BJ (cell line): ENCODE results near the gene OR10P1. TPM values are rescaled to one million over a fixed set of nuclear protein-coding genes. Genes with fewer than 3 reads are reported as not detected.

Source experiments
- CTCF ChIA-PET: fragments of 350-600 bp; formaldehyde crosslinking; extraction: SDS; loops from one replicate; lab custom pipeline; 2021; ENCODE audit warnings: antibody characterized with exemption, inconsistent platforms; lab: Yijun Ruan, JAX
- POLR2A ChIA-PET: fragments of 300-600 bp; sonication (Branson Sonifier 250); formaldehyde crosslinking; extraction: SDS; loops from one replicate; lab custom pipeline; 2021; ENCODE audit warnings: antibody characterized with exemption; lab: Charles Lee
- DNase-seq: peaks from one replicate; pipeline ENCODE4 v3.0.0-alpha.2; 2011; ENCODE audit warnings: low read depth
- H3K27me3 ChIP-seq: 2 replicates; pipeline ENCODE4 v1.6.0; 2011; ENCODE audit warnings: low read length; ENCODE audit not compliant: control insufficient read depth, insufficient read depth
- H3K36me3 ChIP-seq: 2 replicates; pipeline ENCODE4 v1.5.1; 2011; ENCODE audit warnings: low read length; ENCODE audit not compliant: control insufficient read depth, insufficient read depth
- H3K4me3 ChIP-seq: 2 replicates; pipeline ENCODE4 v1.5.1; 2011; ENCODE audit warnings: low read depth, mild to moderate bottlenecking, control low read depth, low read length
- polyA plus RNA-seq: library from polyadenylated mRNA; depleted of rRNA; stranded (reverse); fragments of >200 nt; gene quantifications from 2 replicates; pipeline ENCODE4 v1.2.3, GENCODE V29; 2011; rRNA removed
- small RNA-seq: library from RNA; depleted of rRNA; stranded (forward); fragments of <200 nt; gene quantifications from one replicate; pipeline ENCODE3, GENCODE V24; 2012; ENCODE audit warnings: low replicate concordance, low read depth; ENCODE audit not compliant: insufficient read length
- TF ChIP-seq, protein P1 (sequence below): IDR thresholded peaks from 2 replicates; pipeline ENCODE4 v1.5.1; 2011; ENCODE audit warnings: low read depth, mild to moderate bottlenecking, control low read depth, inconsistent platforms, low read length, moderate library complexity; ENCODE audit not compliant: insufficient read depth

The OR10P1 gene
- polyA plus RNA-seq, 1 experiment: not detected

- POLR2A ChIA-PET: no interaction called here
- H3K36me3 ChIP-seq: no peaks in the 10 kb centered on the region
- CTCF ChIA-PET: interaction anchor here (1.3 to 1.7 kb wide), 2 partner anchors 12 to 36 kb away, joined by 3 read pairs; partner anchors contain the start of gene RDH5
- no peak overlapping the region for H3K4me3 ChIP-seq
- DNase-seq: no peak
- TF ChIP-seq, protein P1, sequence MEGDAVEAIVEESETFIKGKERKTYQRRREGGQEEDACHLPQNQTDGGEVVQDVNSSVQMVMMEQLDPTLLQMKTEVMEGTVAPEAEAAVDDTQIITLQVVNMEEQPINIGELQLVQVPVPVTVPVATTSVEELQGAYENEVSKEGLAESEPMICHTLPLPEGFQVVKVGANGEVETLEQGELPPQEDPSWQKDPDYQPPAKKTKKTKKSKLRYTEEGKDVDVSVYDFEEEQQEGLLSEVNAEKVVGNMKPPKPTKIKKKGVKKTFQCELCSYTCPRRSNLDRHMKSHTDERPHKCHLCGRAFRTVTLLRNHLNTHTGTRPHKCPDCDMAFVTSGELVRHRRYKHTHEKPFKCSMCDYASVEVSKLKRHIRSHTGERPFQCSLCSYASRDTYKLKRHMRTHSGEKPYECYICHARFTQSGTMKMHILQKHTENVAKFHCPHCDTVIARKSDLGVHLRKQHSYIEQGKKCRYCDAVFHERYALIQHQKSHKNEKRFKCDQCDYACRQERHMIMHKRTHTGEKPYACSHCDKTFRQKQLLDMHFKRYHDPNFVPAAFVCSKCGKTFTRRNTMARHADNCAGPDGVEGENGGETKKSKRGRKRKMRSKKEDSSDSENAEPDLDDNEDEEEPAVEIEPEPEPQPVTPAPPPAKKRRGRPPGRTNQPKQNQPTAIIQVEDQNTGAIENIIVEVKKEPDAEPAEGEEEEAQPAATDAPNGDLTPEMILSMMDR: no peak
- no peaks in the 10 kb centered on the region; the same call in 1 of the 2 replicates for H3K27me3 ChIP-seq
These were observed 48.2 kb downstream of the OR10P1 start for GRCh38 chr12:55684761-55685370.

DNA sequence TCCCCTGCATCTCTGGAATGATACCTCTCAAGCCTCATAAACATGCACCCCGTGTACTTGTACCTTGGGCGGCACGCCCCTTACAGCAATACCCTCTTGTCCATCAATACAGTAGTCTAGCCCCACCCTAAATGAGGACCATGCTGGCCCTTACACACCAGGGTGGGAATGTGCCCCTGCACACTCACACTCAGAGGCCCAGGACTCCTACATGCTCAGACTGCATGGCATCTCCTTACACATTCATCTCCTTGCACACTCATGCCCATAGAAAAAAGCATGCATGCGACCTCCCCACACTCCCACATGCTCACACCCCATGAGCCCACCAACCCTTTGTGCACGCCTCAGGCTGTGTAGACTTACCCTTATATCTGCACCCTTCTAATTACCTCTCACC, 49.0 kb downstream of the OR10P1 start:
- H3K4me3 ChIP-seq: no peak overlapping the region
- CTCF ChIA-PET: interaction anchor here (1.3 kb wide), 1 partner anchor 35 kb away, joined by 3 read pairs; the partner anchor contains the start of gene RDH5
- H3K27me3 ChIP-seq: no peaks in the 10 kb centered on the region; the same call in 1 of the 2 replicates
- POLR2A ChIA-PET: no interaction called here
- no peak for DNase-seq
- TF ChIP-seq, protein P1: no peak
- no peaks in the 10 kb centered on the region for H3K36me3 ChIP-seq

- H3K4me3 ChIP-seq: no peak overlapping the region
- no peaks in the 10 kb centered on the region for H3K36me3 ChIP-seq
- ChIA-PET POLR2A (no interaction called here), CTCF (no interaction called here)
- TF ChIP-seq, protein P1: no peak
- H3K27me3 ChIP-seq: no peaks in the 10 kb centered on the region; the same call in 1 of the 2 replicates
- DNase-seq: no peak
These were observed 49.8 kb downstream of the OR10P1 start for GRCh38 chr12:55686366-55687010.

Small RNA genes within 50 kb of the gene (small RNA-seq; reads per million reads assigned to genes)
- not detected for gene AC009779.5

Other genes with a start within 250 kb of the OR10P1 start
- not detected in 2 replicates for gene OR6C65, start 236.4 kb upstream of the OR10P1 start, polyA plus RNA-seq
- not detected in 2 replicates for gene OR6C76, start 210.6 kb upstream of the OR10P1 start, polyA plus RNA-seq
- not detected in 2 replicates for gene OR6C2, start 192.8 kb upstream of the OR10P1 start, polyA plus RNA-seq
- not detected in 2 replicates for gene OR6C70, start 166.8 kb upstream of the OR10P1 start, polyA plus RNA-seq
- gene OR6C68, start 144.5 kb upstream of the OR10P1 start, polyA plus RNA-seq: not detected in 2 replicates
- not detected in 2 replicates for gene OR6C4, start 87.3 kb upstream of the OR10P1 start, polyA plus RNA-seq
- not detected in 2 replicates for gene OR2AP1, start 64.4 kb upstream of the OR10P1 start, polyA plus RNA-seq
- 9.4 and 11.6 TPM in 2 replicates for gene ITGA7, start 71.0 kb downstream of the OR10P1 start, polyA plus RNA-seq
- gene BLOC1S1, start 79.2 kb downstream of the OR10P1 start, polyA plus RNA-seq: 147 and 172 TPM in 2 replicates
- gene RDH5, start 83.5 kb downstream of the OR10P1 start, polyA plus RNA-seq: 4.5 and 6.2 TPM in 2 replicates
- 974 and 1,937 TPM in 2 replicates for gene CD63, start 92.1 kb downstream of the OR10P1 start, polyA plus RNA-seq
- gene GDF11, start 106.2 kb downstream of the OR10P1 start, polyA plus RNA-seq: 2.9 and 3.8 TPM in 2 replicates
- 52.1 and 102 TPM in 2 replicates for gene SARNP, start 180.8 kb downstream of the OR10P1 start, polyA plus RNA-seq
- 47.4 and 63.9 TPM in 2 replicates for gene ORMDL2, start 181.1 kb downstream of the OR10P1 start, polyA plus RNA-seq
- gene DNAJC14, start 192.7 kb downstream of the OR10P1 start, polyA plus RNA-seq: 6.4 and 8.4 TPM in 2 replicates
- gene MMP19, start 206.0 kb downstream of the OR10P1 start, polyA plus RNA-seq: 34.2 and 40.7 TPM in 2 replicates